ENCODE results near the gene MAGEA10. TPM values are rescaled to one million over a fixed set of nuclear protein-coding genes. Genes with fewer than 3 reads are reported as not detected.
A peak's percentile ranks its signal among the peaks of the same experiment; 100 is the strongest.
"Not testable (repeated sequence)": the region's sequence is repeated elsewhere in the genome, so short reads cannot be mapped to it uniquely, and the experiment has no call there.

MAGEA10 gene
- total RNA-seq = not detected
- long read RNA-seq, donor 1 = 0 reads
- long read RNA-seq, donor 2 = 0 reads

DNA sequence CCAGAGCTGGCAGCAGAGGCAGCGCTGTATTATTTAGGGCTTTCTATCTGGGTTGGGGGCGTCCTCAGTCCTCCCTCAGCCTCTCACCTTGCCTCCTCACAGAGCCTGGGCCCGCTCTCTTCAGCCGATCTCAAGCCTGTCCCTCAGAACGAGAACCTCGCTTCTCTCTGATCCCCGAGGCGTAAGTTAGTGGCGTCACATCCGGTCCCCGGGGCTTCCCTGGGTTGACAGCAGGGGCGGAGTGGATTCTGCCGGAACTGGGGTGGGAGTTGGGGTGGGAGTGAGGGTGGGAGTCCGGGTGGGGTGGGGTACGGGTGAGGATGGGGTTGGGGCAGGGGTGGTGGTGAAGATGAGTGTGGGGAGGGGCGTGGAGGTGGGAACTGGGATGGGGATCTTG, at the start of gene MAGEA10:
Gene MAGEA10, minus strand, starts transcription at position 190 of the 397 bp plus-strand sequence. CDS start 2,957 bp downstream, outside the sequence.
- intact Hi-C loops (cut with DNase I) = no loop called here
- DNase-seq (ENCODE audit: low spot score) = peak; percentile 76

DNA sequence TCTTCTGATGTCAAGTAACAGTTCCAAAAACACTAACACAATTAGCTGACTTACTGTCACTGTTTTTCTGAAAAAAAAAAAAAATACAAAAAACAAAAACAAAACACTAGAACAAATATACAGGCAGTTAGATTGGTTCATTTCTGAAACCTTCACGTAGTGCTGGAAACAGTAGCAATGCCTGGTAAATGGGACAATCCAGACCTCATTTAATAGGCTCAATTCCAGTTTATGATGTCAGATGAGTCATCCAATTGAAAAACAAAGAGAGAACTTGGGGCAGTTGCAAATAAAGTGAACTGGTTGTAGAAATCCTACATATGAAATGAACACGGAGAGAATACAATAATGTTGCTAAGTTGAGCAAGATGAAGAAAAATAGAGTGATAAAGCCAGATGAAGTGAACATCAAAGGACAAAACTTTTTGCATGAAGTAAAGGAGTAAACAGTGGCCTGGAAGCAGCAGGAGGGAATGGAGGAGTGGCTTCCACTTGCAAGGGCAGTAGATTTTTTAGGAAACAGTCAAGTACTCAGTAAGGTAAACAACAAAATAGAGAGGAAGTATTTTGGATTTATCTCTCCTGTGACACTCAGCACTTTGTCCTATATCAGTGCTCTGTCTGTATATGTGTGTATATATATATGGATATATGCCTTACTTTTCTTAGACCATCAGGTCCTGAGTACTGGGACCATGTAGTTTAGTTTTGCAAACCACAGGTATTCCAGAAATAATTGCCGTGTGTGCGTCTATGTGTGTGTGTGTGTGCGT, 39.3 kb upstream of the MAGEA10 start:
- intact Hi-C loops (cut with DNase I) = no loop called here
- no peak for DNase-seq (ENCODE audit: low spot score)

DNA sequence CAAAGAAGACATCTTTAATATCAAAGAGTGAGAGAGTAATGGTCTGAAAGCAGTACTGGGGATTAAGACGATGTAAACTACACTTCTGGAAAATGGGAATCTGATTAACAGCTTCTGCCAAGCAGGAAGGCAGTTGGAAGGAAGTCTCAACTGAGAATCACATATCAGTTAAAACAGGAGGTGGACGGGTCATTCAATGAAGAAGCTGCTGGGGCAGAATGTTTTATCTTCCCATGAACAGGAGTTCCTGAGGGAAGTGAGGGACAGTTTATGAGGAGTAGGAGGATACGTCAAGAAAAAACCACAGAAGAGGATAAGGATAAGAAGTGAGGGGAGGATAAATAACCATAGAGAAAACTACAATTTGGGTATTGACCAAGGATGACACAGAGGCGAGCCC, 38.7 kb upstream of the MAGEA10 start:
- DNase-seq (ENCODE audit: low spot score) = no peak
- intact Hi-C loops (cut with DNase I) = no loop called here

DNA sequence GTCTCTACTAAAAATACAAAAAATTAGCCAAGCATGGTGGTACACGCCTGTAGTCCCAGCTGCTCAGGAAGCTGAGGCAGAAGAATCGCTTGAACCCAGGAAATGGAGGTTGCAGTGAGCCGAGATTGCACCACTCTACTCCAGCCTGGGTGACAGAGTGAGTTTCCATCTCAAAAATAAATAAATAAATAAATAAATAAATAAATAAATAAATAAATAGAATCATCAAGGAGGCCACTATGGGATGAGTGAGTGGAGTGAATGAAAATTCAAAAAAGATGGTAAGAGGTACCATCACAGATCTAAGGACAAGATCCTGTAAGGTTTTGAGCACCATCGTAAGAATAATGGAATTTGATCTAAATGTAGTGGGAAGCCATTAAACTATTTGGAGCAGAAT, 37.5 kb upstream of the MAGEA10 start:
- intact Hi-C loops (cut with DNase I); DNase-seq (ENCODE audit: low spot score): not testable (repeated sequence)

DNA sequence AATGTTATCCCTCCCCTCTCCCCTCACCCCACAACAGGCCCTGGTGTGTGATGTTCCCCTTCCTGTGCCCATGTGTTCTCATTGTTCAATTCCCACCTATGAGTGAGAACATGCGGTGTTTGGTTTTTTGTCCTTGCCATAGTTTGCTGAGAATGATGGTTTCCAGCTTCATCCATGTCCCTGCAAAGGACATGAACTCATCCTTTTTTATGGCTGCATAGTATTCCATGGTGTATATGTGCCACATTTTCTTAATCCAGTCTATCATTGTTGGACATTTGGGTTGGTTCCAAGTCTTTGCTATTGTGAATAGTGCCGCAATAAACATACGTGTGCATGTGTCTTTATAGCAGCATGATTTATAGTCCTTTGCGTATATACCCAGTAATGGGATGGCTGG, 35.5 kb upstream of the MAGEA10 start:
- intact Hi-C loops (cut with DNase I) = not testable (repeated sequence)

DNA sequence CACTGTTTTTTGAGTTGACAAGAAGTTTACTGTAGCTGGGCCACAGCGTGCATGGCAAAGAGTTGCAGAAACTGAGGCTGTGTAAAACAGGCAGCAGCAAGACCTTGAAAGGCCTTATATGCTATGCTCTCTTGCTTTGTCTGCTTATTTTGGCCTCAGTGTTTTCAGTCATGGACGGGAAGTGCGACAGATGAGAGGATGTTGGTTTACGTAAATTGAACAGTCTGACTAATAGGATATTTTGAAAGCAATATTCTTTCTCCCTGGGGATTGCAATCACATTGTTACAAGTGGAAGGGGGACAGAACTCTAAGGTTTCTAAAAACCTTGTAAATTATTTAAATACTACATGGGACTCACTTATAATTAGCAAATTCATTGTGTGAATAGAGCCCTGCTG, 32.2 kb upstream of the MAGEA10 start:
- intact Hi-C loops (cut with DNase I) = no loop called here
- no peak for DNase-seq (ENCODE audit: low spot score)

More for the DNA sequence above, 35.5 kb upstream of the MAGEA10 start:
- not testable (repeated sequence) for DNase-seq (ENCODE audit: low spot score)

DNA sequence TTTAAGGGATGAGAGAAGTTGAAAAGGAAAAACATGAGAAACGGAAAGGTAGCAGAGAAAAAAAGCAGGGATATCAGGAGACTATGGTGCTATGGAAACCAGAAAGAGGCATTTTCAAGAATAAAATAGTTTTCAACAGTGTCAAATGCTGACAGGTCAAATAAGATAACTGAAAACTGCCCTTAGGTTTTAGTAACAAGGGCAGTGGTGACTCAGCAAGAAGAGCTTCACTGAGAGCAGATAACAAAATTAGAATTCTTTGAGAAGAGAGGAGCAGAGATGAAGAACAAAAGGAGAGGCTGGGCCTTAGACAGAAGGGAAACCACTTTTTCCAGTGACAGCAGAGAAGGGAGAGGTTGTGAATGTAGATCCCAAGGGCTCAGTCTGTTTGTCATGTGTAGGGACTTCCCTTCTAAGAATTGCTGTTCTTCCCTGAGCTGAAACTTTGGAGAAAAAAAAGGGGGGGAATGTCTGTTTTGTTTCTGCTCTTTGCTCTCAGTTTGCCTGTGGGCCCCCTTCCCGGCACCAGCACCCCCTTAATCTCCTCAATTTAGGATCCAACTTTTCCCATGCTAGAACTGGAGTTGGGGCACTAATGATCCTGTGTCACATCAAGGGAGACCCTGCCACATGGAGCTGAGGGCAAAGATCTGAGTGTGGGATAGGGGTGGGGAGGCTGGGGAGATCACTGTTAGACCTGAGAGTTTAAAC, 26.8 kb upstream of the MAGEA10 start:
- intact Hi-C loops (cut with DNase I) = no loop called here
- no peak for DNase-seq (ENCODE audit: low spot score)

DNA sequence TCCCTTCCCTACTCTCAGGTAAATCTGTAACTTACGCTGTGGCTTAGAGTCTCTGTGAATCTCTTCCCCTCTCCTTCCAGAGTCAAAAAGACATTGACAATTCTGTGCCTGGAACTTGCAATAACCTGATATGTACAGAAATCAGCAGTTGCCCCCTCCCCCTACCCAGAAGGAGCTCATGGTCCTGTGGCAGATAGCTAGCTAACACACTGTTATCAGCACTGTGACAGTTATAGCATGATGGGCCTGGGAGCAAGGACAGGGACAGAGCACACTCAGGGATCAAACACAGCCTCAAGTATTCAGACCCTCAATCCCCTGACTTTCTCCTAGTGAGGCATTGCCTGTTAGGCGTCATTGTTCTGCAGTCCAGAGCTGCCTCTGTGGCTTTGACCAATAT, 18.7 kb upstream of the MAGEA10 start:
- no peak for DNase-seq (ENCODE audit: low spot score)
- intact Hi-C loops (cut with DNase I) = no loop called here

DNA sequence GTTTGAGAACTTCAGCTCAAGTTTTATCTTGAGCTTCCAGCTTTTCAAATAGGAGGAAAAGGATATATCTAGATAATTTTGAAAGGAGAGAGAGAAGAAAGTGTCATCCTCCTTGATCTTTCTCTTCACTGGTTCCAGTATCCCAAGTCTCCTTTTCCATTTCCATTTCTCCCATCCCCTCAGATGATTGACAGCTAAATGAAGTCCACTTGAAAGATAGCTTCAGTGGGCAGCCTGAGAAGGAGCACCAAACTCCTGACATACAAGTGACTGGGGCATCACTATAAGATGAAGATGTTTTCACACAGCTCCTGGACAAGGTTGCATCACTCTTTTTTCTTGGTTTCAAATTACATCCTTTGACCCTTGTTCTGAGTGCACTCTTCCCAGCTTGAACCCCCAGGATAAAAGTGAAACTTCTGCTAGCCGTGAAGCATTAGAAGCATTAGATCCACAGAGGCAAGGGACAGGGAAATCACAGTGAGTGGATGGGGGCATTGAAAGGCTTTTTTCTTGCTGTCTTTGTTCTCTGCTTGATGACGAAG, 17.5 kb upstream of the MAGEA10 start:
- intact Hi-C loops (cut with DNase I) = no loop called here
- DNase-seq (ENCODE audit: low spot score) = no peak

DNA sequence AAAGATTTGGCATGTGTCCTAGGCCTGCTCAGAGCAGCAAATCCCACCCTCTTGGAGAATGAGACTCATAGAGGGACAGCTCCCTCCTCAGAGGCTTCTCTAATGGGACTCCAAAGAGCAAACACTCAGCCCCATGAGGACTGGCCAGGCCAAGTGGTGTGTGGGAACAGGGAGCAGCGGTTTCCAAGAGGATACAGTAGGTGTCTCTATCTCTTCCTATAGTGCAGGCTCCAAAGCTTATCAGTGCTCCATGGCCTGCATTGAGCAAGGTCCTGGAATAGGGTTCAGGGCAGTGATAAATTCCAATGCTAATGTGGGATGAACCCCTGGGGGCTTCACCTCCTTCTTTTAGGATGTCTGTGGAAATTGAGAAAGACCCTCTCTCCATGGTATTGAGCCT, 15.7 kb upstream of the MAGEA10 start:
- intact Hi-C loops (cut with DNase I) = no loop called here
- DNase-seq (ENCODE audit: low spot score) = no peak

DNA sequence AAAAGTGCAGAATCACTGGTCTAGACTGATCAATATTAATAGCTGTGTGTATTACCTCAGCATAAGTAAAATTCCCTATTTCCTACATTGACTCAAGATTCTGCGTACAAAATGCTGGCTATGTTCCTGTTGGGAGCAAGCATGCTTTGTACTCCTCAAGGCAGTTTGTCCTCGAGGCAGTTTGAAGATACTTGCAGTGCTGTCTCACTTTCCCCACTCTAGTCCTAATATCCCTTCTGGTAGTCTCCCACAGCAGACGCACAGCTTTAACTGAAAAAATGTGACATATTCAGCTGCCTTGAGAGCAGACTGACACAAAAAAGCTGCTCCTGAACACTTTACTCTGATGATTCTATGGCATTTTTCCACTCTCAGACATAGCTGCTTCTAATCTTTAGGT, 12.9 kb upstream of the MAGEA10 start:
- no peak for DNase-seq (ENCODE audit: low spot score)
- intact Hi-C loops (cut with DNase I) = no loop called here

DNA sequence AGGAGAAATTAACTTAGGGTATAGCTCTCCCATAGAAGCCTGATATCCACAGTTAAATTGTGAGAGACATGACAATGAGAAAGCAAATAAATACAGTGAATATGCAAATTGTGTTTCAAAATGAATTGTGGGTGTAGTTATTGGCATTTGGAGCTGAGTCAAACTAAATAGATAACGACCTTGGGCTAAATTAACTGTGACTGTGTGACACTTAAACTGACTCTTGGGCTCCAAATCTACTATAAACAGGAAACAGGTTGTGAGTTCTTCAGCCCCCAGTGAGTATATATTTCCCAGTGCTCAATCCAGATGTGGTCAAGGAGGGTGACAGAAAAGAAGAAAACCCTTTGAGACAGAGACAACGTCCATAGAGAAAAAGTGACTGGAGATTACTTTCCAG, 11.3 kb upstream of the MAGEA10 start:
- intact Hi-C loops (cut with DNase I) = no loop called here
- no peak for DNase-seq (ENCODE audit: low spot score)

DNA sequence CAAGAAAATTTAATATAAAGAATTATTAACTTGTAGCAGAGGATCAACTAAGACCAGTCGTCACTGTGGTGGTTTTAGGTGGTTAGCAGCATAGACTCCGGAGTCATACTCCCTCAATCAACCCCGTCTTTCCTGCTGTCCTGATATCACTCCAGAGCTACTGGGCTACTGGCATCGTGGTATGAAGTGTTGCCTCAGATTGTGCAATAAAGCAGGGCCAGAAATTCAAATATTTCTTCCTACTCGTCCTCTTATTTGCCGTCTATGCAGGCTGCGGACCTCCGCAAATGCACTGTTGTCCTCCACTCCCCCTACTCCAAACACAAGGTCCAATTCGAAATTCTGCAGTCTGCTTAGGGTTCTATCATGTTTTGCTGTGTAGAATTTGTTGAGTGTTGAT, 1.2 kb upstream of the MAGEA10 start:
- no peak for DNase-seq (ENCODE audit: low spot score)
- intact Hi-C loops (cut with DNase I) = no loop called here

DNA sequence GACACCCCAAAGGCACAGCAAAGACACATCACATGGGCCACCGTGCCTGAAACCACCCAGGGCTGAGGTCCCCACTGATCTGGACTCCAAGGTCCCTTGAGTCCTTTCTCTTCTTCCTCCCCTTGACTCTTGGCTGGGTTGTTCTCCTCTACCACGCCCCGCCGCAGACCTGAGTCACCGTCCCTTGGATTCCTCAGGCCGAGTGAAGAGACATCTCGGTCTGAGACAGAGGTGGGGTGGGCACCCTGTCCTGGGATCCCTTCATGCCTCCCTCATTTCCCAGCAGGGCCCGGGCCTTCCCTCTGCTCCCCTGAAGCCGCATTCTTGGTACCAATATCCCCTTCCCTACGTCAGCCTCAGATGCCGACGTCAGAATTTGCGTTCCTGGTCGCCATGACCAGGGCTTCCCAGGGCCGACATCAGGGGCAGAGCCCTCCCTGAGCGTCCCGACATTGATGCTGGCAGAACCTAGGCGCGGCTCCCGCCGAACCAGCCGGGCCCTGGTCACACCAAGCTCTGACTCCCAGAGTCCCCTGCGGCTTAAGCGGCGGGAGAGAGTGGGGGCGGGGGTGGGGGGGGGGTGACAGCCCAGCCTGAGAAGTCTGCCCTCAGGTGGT, 498 bp downstream of the MAGEA10 start:
- intact Hi-C loops (cut with DNase I) = no loop called here
- no peak for DNase-seq (ENCODE audit: low spot score)

DNA sequence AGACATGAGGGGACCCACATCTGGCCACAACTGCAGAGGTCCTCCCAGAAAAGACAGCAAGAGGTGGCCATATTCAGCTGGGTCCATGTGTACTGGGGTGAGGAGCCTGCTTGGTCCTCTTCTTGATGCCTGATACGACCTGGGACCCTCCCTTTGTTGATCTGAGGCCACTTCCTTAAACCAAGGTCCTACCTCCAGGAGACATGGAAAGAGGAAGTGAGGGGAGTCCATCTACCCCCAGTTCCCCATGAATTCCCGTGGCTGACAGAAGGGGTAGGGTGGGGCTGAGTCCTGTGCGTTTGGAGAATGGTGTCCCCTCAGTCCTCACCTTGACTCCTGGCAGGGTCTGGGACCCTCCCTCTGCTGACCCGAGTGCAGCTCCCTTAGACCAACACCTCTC, 2.1 kb downstream of the MAGEA10 start:
- intact Hi-C loops (cut with DNase I) = no loop called here
- DNase-seq (ENCODE audit: low spot score) = no peak

DNA sequence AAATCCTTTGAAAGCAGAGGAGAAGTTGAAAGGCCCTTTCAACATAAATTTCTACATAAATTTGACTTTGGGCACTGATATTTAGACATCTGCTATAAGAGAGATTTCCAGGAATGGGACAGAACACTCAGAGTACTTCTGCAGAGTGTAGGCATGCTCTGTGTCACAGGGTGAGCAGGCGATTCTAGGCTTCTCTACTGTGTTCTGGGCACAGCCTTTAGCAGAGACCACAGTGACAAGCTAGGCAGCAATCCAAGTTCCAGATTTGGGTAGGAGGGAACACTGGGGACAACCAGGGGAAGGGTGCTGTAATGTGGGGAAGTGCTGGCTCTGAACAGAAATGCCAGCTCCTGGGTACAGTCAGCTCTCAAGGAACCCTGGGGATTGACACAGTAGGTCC, 6.9 kb downstream of the MAGEA10 start:
- no peak for DNase-seq (ENCODE audit: low spot score)
- intact Hi-C loops (cut with DNase I) = no loop called here

DNA sequence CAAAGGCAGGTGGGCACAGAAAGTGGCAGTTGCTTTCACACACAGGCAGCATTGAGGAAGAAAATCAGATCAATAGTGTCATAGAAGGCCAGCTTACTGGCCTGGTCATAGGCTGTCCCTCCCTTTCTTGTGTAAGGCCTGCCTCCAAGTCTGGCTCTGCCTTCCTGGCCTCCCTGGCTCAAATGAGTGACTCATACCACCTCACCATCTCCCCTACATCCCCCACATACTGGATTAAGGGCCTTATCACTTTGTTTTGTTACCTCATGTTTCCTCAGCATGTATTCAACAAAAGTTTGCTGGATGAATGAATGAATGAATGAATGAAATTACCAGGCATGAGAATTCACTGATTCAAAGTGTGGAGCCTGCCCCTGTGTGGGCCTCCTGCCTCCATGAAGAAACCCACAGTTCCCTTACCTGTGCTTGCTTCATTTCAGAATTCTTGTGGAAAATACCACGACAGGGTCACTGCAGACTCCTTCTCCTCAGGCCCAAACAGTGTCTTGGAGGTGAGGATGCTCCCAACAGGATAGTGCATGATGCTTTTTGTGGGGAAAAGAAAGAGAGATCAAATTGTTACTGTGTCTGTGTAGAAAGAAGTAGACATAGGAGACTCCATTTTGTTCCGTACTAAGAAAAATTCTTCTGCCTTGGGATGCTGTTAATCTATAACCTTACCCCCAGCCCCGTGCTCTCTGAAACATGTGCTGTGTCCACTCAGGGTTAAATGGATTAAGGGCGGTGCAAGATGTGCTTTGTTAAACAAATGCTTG, 9.1 kb downstream of the MAGEA10 start:
- DNase-seq (ENCODE audit: low spot score); intact Hi-C loops (cut with DNase I): not testable (repeated sequence)

DNA sequence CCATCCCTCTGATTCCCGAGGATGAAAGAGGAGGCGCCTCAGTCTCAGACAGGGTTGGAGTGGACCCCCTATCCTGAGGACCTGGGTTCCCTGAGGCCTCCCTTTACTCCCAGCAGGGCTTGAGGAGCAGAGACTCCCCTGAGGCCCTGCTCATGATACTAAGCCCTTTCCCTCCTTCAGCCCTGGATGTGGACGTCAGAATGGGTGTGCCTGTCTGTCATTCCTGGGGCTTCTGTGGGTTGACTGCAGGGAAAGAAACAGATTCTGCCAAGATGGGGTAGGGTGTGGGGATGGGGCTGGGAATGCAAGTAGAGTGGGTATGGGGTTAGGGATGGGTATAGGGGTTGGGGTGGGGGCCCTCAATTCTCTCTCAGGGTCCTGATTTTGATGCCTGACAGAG, 21.1 kb downstream of the MAGEA10 start:
- intact Hi-C loops (cut with DNase I) = no loop called here
- no peak for DNase-seq (ENCODE audit: low spot score)

DNA sequence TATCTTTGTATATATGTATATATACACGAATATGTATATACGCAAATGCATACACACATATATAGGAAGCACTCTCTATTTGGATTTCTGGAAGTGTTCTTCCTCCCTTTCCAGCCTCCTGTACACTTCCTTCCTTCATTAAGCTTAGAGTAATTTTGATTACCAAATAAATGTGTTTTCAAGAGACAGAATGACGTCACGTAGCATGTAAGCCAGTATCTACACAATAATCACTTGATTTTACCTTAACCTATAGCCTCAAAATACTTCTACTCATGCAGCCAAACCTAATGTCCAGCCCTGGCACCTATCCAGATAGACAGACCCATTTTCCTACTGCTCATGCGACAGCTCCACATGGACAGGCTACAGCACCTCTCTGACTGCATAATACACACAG, 29.9 kb downstream of the MAGEA10 start:
- no peak for DNase-seq (ENCODE audit: low spot score)
- intact Hi-C loops (cut with DNase I) = no loop called here
